Lower leg skin (tissue), 3 donors: ENCODE measurements around the gene ZNF593OS.

Source experiments
- CTCF ChIP-seq, 3 donors: fragments of 450-650 bp; IDR thresholded peaks; one replicate each; pipeline ENCODE4 v1.5.1; 2016; ENCODE audit warnings: antibody characterized with exemption in 3 of 3, mild to moderate bottlenecking in 3 of 3, moderate library complexity in 2 of 3
- POLR2A ChIP-seq, 2 donors: fragments of 450-650 bp; IDR thresholded peaks; one replicate each; pipeline ENCODE4 v1.6.1; 2016 to 2017; ENCODE audit warnings: antibody characterized with exemption in 2 of 2, mild to moderate bottlenecking in 1 of 2, moderate library complexity in 1 of 2

- TF ChIP-seq CTCF (IDR thresholded peaks at IDR 0.05) (no peak), POLR2A (IDR thresholded peaks at IDR 0.05) (no peak)
Measured at GRCh38 chr1:26163684-26164035, 8.0 kb downstream of the ZNF593OS start.
